Naive thymus-derived CD4-positive, alpha-beta T cell (primary cell): ENCODE measurements around the gene GNPTG. TPM values are rescaled to one million over a fixed set of nuclear protein-coding genes. Genes with fewer than 3 reads are reported as not detected.

Experiments
- ATAC-seq: fragments of 150-1000 bp; cut with Tn5 transposase; 2 replicates; pipeline ENCODE4 v1.10.0; 2021; ENCODE audit warnings: mild to moderate bottlenecking, moderate library complexity
- CTCF ChIA-PET: fragments of 350-600 bp; sonication (Branson Sonifier 250); formaldehyde crosslinking; loops from one replicate; lab custom pipeline; 2021; ENCODE audit warnings: antibody characterized with exemption; lab: Charles Lee
- POLR2A ChIA-PET: fragments of 350-600 bp; sonication (Branson Sonifier 250); formaldehyde crosslinking; loops from one replicate; lab custom pipeline; 2021; ENCODE audit warnings: antibody characterized with exemption, inconsistent platforms; lab: Charles Lee
- DNase-seq, 9 donors: peaks; one replicate each; pipeline versions ENCODE4 v3.0.0 to v3.0.0-alpha.2; 2020 to 2022; ENCODE audit warnings: mixed read lengths in 1 of 9
- H3K27ac ChIP-seq: one replicate; pipeline ENCODE4 v1.7.0; 2013; ENCODE audit warnings: mild to moderate bottlenecking, low read depth, low read length, moderate library complexity
- H3K27me3 ChIP-seq, 2 donors: one replicate each; pipeline ENCODE4 v1.7.0; 2013; ENCODE audit warnings: low read length in 2 of 2, mild to moderate bottlenecking in 2 of 2, moderate library complexity in 2 of 2; ENCODE audit not compliant: control insufficient read depth in 2 of 2, insufficient read depth in 2 of 2
- H3K36me3 ChIP-seq, 3 experiments: 1 replicate in 2 of 3; 2 replicates in 1 of 3; pipeline ENCODE4 v1.7.0; 2013; ENCODE audit warnings: low read length in 3 of 3, mild to moderate bottlenecking in 3 of 3, moderate library complexity in 1 of 3; ENCODE audit not compliant: insufficient read depth in 3 of 3, control insufficient read depth in 2 of 3
- H3K4me1 ChIP-seq, 2 donors: one replicate each; pipeline ENCODE4 v1.7.0; 2013; ENCODE audit warnings: low read length in 2 of 2, mild to moderate bottlenecking in 2 of 2, moderate library complexity in 1 of 2; ENCODE audit not compliant: control insufficient read depth in 2 of 2, insufficient read depth in 2 of 2
- H3K4me3 ChIP-seq: 2 replicates; pipeline ENCODE4 v1.7.0; 2013; ENCODE audit warnings: mild to moderate bottlenecking, low read length
- H3K9me3 ChIP-seq, 3 experiments: 1 replicate in 2 of 3; 2 replicates in 1 of 3; pipeline ENCODE4 v1.7.0; 2013; ENCODE audit warnings: low read length in 3 of 3; ENCODE audit not compliant: control insufficient read depth in 2 of 3
- H3K27ac Mint-ChIP-seq, 9 donors: one replicate each; pipeline ENCODE4 v1.8.0; 2020 to 2022; ENCODE audit warnings: mixed read lengths in 9 of 9, mild to moderate bottlenecking in 8 of 9, moderate library complexity in 5 of 9, inconsistent platforms in 2 of 9
- H3K27me3 Mint-ChIP-seq, 5 donors: one replicate each; pipeline ENCODE4 v1.8.0; 2021 to 2022; ENCODE audit warnings: mixed read lengths in 5 of 5, mild to moderate bottlenecking in 1 of 5
- H3K36me3 Mint-ChIP-seq, 5 donors: one replicate each; pipeline ENCODE4 v1.8.0; 2020 to 2022; ENCODE audit warnings: mixed read lengths in 5 of 5, mild to moderate bottlenecking in 3 of 5, inconsistent platforms in 1 of 5
- H3K4me1 Mint-ChIP-seq, 7 donors: one replicate each; pipeline ENCODE4 v1.8.0; 2020 to 2022; ENCODE audit warnings: mixed read lengths in 7 of 7, mild to moderate bottlenecking in 3 of 7, inconsistent platforms in 1 of 7
- H3K4me3 Mint-ChIP-seq, 10 donors: one replicate each; pipeline ENCODE4 v1.8.0; 2020 to 2022; ENCODE audit warnings: mild to moderate bottlenecking in 10 of 10, mixed read lengths in 10 of 10, moderate library complexity in 6 of 10, inconsistent platforms in 2 of 10
- H3K9me3 Mint-ChIP-seq, 11 donors: one replicate each; pipeline ENCODE4 v1.8.0; 2020 to 2022; ENCODE audit warnings: mixed read lengths in 11 of 11, mild to moderate bottlenecking in 4 of 11, inconsistent platforms in 1 of 11, moderate library complexity in 1 of 11
- intact Hi-C, 2 donors: fragments of 100-400 bp; cut with micrococcal nuclease; formaldehyde crosslinking; loops; one replicate each; pipeline ENCODE4 v1.15.1; 2023
- polyA plus RNA-seq, 2 donors: library from polyadenylated mRNA; unstranded; fragments of 300-500 nt; fragmentation: Illumina TruSeq; gene quantifications; one replicate each; pipeline ENCODE4 v1.2.3, GENCODE V29; 2021
- total RNA-seq, 6 experiments: library from RNA in 5 of 6; stranded (reverse) in 5 of 6; gene quantifications; 1 replicate in 5 of 6; 2 replicates in 1 of 6; pipeline ENCODE4 v1.2.3 and lab custom pipeline; 2021 to 2026

The GNPTG gene
- total RNA-seq (10 to 100 TPM; 37.9 to 57.7 (median 48.6) TPM), polyA plus RNA-seq (10 to 100 TPM; 48.2 to 51.3 TPM), total RNA-seq (lab: John Stamatoyannopoulos, UW) (24.2 reads per million, percentile 55 among the genes with 10 or more reads in this experiment)

DNA sequence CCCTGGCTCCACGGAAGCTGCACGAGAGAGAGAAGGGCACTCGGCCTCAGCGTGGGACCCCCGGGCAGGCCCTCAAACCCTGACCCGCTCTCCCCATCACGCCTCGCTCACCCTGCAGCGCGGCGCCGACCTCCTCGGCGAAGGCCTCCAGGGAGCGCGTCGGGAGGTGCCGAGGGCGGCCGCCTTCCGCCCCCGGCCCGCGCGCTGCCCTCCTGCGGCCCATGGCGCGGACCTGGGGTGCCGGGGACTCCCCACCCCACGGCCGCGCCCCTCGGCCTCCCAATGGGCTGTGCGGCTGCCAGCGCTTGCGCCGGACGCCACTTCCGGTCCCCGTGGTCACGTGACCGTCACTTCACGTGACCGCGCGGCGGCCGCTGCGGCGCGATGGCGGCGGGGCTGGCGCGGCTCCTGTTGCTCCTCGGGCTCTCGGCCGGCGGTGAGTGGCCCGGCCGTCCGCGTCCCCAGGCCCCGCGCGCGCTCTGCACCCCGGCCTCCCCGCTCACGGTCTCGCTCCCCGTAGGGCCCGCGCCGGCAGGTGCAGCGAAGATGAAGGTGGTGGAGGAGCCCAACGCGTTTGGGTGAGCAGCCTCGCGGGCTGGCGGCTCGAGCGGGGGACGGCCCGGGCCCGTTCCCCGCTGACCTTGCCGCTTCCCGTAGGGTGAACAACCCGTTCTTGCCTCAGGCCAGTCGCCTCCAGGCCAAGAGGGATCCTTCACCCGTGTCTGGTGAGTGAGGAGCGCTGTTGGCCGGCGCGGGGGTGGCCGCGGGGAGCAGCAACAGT is at the start of gene GNPTG, which contains the start of gene TSR3:
Gene GNPTG (plus strand): TSS at position 350 of the 781 bp plus-strand sequence. CDS start 35 bp downstream, at position 385.
Gene TSR3 (minus strand): TSS at position 297 of the 781 bp plus-strand sequence. CDS start 74 bp downstream, at position 223.
- ChIA-PET CTCF (no interaction called here), POLR2A (interaction anchor here (0.7 to 1.2 kb wide), 3 partner anchors 10 to 859 kb away, joined by 3 to 6 read pairs (median 3); no protein-coding TSS in a partner anchor)
- Histone ChIP-seq H3K4me1 (peaks cover 13 to 21% of the 10 kb centered on the region in 2 donors), H3K27me3 (no peaks in the 10 kb centered on the region), H3K9me3 (no peaks in the 10 kb centered on the region), H3K4me3 (peak within 1 kb of the TSS; percentile 71), H3K27ac (peak within 1 kb of the TSS; percentile 81), H3K36me3 (peaks cover 0 to 31% (median 0%) of the 10 kb centered on the region in 3 experiments)
- Mint-ChIP-seq H3K36me3 (peaks cover 0 to 2% (median 0%) of the 10 kb centered on the region in 5 donors), H3K27me3 (peaks cover 0 to 5% (median 0%) of the 10 kb centered on the region in 5 donors), H3K9me3 (peaks cover 0 to 18% (median 0%) of the 10 kb centered on the region in 11 donors), H3K4me1 (peaks cover 28 to 45% (median 34%) of the 10 kb centered on the region in 7 donors), H3K4me3 (peak within 1 kb of the TSS; percentile 81 to 90 (median 86)), H3K27ac (peak within 1 kb of the TSS; percentile 75 to 96 (median 86))
- intact Hi-C loops: loop anchor here (1.0 to 5.0 kb wide), 6 partner anchors 8 to 824 kb away; partner anchors contain the start of genes UBE2I (in 2 of the 2), CAPN15 (in 1 of the 2) and UQCC4 (in 1 of the 2)
- ATAC-seq (peak; percentile 93), DNase-seq (peak; percentile 77 to 96 (median 86))

DNA sequence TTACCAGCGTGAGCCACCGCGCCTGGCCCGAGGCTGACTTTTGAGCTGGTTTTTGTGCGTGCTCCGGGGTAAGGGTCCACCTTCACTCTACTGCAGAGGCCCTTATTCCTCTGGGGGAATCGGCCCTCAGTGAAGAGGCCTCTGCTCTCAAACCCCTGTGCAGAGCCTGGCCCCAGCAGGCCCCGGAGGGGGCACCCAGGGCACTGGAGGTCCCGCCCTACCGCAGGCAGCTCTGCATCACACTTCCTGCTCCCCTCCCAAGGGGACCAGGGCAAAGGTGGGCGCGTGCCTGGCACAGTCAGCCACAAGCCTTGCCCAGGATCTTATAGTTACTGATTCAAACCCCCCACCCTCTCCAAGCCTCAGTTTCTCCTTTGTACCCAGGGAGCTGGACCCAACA is 45.9 kb upstream of the GNPTG start:
- Histone ChIP-seq H3K4me1 (peaks cover 10 to 15% of the 10 kb centered on the region in 2 donors), H3K27me3 (no peaks in the 10 kb centered on the region), H3K27ac (peak overlapping the region; percentile 71), H3K9me3 (no peaks in the 10 kb centered on the region), H3K4me3 (no peak overlapping the region), H3K36me3 (no peaks in the 10 kb centered on the region)
- intact Hi-C loops: loop anchor here (5.0 to 10.0 kb wide), 4 partner anchors 106 to 851 kb away; partner anchors contain the start of genes MSRB1 (in 1 of the 2), NUBP2 (in 1 of the 2), SPSB3 (in 1 of the 2) and TRAF7 (in 1 of the 2)
- Mint-ChIP-seq H3K4me3 (peak overlapping the region in 2 of 10 donors; percentile 29 to 97), H3K36me3 (peaks cover 0 to 11% (median 3%) of the 10 kb centered on the region in 5 donors), H3K27ac (peak overlapping the region in 5 of 9 donors; percentile 14 to 62 (median 31)), H3K9me3 (peaks cover 0 to 4% (median 0%) of the 10 kb centered on the region in 11 donors), H3K27me3 (no peaks in the 10 kb centered on the region), H3K4me1 (peaks cover 16 to 43% (median 18%) of the 10 kb centered on the region in 7 donors)
- ChIA-PET POLR2A (interaction anchor here (1.2 kb wide), 1 partner anchor 11 kb away, joined by 8 read pairs; no protein-coding TSS in a partner anchor), CTCF (no interaction called here)
- DNase-seq: no peak
- no peak for ATAC-seq

DNA sequence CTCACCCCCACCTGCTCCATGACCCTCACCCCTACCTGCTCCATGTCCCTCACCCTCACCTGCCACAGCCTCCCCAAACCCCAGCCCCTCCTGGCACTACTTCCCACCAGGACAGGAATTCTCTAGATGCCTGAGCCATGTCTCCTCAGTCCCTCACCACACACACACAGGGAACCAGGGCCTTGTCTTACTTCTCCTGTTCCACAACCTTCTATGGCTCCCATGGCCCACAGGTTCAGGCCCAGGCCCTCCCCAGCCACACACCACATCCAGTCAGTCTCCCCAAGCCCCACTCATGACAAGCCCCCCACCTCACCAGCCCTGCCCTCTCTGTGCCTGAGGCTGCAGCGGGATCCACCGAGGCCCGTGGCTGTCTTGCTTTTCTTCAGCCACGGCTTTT is 45.4 kb upstream of the GNPTG start:
- Mint-ChIP-seq H3K4me3 (peak overlapping the region in 5 of 10 donors; percentile 38 to 97 (median 52)), H3K9me3 (peaks cover 0 to 4% (median 0%) of the 10 kb centered on the region in 11 donors), H3K27ac (peak overlapping the region in 5 of 9 donors; percentile 12 to 72 (median 46)), H3K4me1 (peaks cover 17 to 48% (median 23%) of the 10 kb centered on the region in 7 donors), H3K27me3 (no peaks in the 10 kb centered on the region), H3K36me3 (peaks cover 0 to 14% (median 3%) of the 10 kb centered on the region in 5 donors)
- no peaks in the 10 kb centered on the region for H3K36me3 ChIP-seq
- POLR2A ChIA-PET: interaction anchor here (0.7 kb wide), 1 partner anchor 508 kb away, joined by 3 read pairs; no protein-coding TSS in a partner anchor
- CTCF ChIA-PET: no interaction called here
- no peak overlapping the region for H3K4me3 ChIP-seq
- H3K27me3 ChIP-seq: no peaks in the 10 kb centered on the region
- intact Hi-C loops: loop anchor here (5.0 to 10.0 kb wide), 4 partner anchors 106 to 851 kb away; partner anchors contain the start of genes MSRB1 (in 1 of the 2), NUBP2 (in 1 of the 2), SPSB3 (in 1 of the 2) and TRAF7 (in 1 of the 2)
- H3K27ac ChIP-seq: peak overlapping the region; percentile 3
- no peak for ATAC-seq
- peaks cover 15 to 20% of the 10 kb centered on the region in 2 donors for H3K4me1 ChIP-seq
- no peak for DNase-seq
- H3K9me3 ChIP-seq: no peaks in the 10 kb centered on the region

DNA sequence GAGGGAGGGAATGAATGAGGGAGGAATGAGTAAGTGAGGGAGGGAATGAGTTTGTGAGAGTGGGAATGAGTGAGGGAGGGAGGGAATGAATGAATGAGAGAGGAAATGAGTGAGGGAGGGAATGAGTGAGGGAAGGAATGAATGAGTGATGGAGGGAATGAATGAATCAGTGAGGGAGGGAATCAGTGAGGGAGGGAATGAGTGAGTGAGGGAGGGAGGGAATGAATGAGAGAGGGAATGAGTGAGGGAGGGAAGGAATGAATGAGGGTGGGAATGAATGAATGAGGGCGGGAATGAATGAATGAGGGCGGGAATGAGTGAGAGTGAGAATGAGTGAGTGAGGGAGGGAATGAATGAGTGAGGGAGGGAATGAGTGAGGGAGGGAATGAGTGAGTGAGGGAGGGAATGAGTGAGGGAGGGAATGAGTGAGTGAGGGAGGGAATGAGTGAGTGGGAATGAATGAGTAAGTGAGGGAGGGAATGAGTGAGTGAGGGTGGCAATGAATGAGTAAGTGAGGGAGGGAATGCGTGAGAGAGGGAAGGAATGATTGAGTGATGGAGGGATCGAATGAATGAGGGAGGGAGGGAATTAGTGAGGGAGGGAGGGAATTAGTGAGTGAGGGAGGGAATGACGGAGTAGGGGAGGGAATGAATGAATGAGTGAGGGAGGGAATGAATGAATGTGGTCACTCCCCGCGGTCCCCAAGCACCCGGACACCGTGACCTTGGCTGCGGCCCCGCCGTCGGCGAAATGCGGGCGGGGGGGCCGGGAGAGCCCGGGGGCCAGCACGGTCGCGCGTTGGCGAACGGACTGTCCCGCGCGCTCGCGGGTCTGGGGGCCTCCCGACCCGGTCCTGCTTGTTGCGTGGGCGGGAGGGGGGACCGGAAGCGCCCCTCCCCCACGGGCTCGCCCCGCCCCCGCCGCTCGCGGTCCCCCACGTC is 43.4 kb upstream of the GNPTG start:
- peaks cover 0 to 15% (median 5%) of the 10 kb centered on the region in 3 experiments for H3K36me3 ChIP-seq
- H3K9me3 ChIP-seq: no peaks in the 10 kb centered on the region
- ATAC-seq: no peak
- intact Hi-C loops: loop anchor here (2.0 to 10.0 kb wide), 7 partner anchors 42 to 849 kb away; partner anchors contain the start of genes GNPTG (in 1 of the 2), JMJD8 (in 1 of the 2), MSRB1 (in 1 of the 2) and NME3 (in 1 of the 2)
- peaks cover 33 to 36% of the 10 kb centered on the region in 2 donors for H3K4me1 ChIP-seq
- H3K27me3 ChIP-seq: no peaks in the 10 kb centered on the region
- POLR2A ChIA-PET: interaction anchor here (1.5 to 1.8 kb wide), 4 partner anchors 34 to 101 kb away, joined by 3 to 7 read pairs (median 4); no protein-coding TSS in a partner anchor
- H3K36me3 Mint-ChIP-seq: peaks cover 0 to 14% (median 4%) of the 10 kb centered on the region in 5 donors
- no peaks in the 10 kb centered on the region for H3K27me3 Mint-ChIP-seq
- H3K27ac ChIP-seq: peak overlapping the region; percentile 99
- H3K9me3 Mint-ChIP-seq: peaks cover 0 to 4% (median 0%) of the 10 kb centered on the region in 11 donors
- H3K4me1 Mint-ChIP-seq: peaks cover 11 to 57% (median 40%) of the 10 kb centered on the region in 7 donors
- peak overlapping the region; percentile 84 to 97 (median 90) for H3K4me3 Mint-ChIP-seq
- H3K27ac Mint-ChIP-seq: peak overlapping the region; percentile 54 to 100 (median 98)
- DNase-seq: peak in 1 of 9 donors; percentile 10
- CTCF ChIA-PET: no interaction called here
- H3K4me3 ChIP-seq: peak overlapping the region; percentile 61

DNA sequence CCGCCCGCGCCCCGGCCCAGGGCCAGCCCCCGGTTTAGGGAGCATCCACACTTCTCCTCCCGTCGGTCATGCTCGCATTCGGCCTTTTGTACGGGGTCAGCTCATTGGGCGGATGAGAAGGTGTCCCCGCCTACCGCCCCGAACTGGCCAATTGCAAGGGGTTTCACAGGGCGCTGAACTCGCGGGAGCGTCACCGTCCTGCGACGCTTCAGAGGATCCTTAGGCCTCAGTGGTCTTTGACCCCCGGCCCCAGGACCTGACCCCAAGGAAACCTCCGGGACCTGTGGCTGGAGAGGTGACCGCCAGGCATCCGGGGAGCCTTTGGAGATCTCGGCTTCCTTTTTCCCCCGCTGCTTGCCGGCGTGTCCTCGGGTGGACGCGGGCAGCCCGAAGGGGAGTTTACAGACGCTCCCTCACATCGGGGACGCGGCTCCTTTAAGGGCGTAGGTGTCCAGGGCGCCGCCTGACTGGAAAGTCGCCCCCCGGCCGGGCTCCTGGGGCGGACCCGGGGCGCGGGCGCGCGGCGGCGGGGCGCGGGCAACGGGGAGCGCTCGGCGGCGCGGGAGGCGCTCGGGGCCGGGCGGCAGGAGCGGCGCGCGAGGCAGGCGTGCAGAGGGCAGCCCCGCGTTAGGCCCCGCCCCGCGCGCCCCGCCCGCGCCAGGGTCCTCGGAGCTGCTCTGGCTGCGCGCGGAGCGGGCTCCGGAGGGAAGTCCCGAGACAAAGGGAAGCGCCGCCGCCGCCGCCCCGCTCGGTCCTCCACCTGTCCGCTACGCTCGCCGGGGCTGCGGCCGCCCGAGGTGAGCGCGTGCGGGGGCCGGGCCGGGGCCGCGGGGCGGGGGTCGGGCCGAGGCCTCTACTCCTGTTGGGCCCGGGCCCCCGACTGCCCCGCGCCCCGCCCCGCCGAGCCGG is 42.5 kb upstream of the GNPTG start, which contains the start of gene UBE2I:
Gene UBE2I (plus strand): TSS at position 660 of the 909 bp plus-strand sequence. CDS start 4,395 bp downstream, outside the sequence.
- peak within 1 kb of the TSS; percentile 95 for H3K4me3 ChIP-seq
- H3K4me1 ChIP-seq: peaks cover 27 to 33% of the 10 kb centered on the region in 2 donors
- Mint-ChIP-seq H3K4me1 (peaks cover 15 to 56% (median 34%) of the 10 kb centered on the region in 7 donors), H3K4me3 (peak within 1 kb of the TSS; percentile 92 to 100 (median 98)), H3K27me3 (no peaks in the 10 kb centered on the region), H3K27ac (peak within 1 kb of the TSS; percentile 97 to 100 (median 99)), H3K36me3 (peaks cover 0 to 14% (median 4%) of the 10 kb centered on the region in 5 donors), H3K9me3 (peaks cover 0 to 4% (median 0%) of the 10 kb centered on the region in 11 donors)
- peak; percentile 85 for ATAC-seq
- DNase-seq: peak; percentile 95 to 100 (median 99)
- peak within 1 kb of the TSS; percentile 99 for H3K27ac ChIP-seq
- ChIA-PET POLR2A (interaction anchor here (1.0 to 1.8 kb wide), 7 partner anchors 29 to 473 kb away, joined by 3 to 7 read pairs (median 4); partner anchors contain the start of genes NUBP2, SPSB3 and TELO2), CTCF (no interaction called here)
- no peaks in the 10 kb centered on the region for H3K27me3 ChIP-seq
- H3K9me3 ChIP-seq: no peaks in the 10 kb centered on the region
- H3K36me3 ChIP-seq: peaks cover under 1 to 24% (median 5%) of the 10 kb centered on the region in 3 experiments
- intact Hi-C loops: loop anchor here (1.0 to 10.0 kb wide), 14 partner anchors 34 to 848 kb away; partner anchors contain the start of genes GNPTG (in 2 of the 2), TSR3 (in 2 of the 2), CRAMP1 (in 1 of the 2) and HAGH (in 1 of the 2)
